Stimulated activated CD8-positive, alpha-beta memory T cell treated with anti-CD3 and anti-CD28 coated beads, Interleukin-7, amount 100 ng/mL, for 48 hours (primary cell): ENCODE measurements around the gene STAT5A.
"Not testable (repeated sequence)": the region's sequence is repeated elsewhere in the genome, so short reads cannot be mapped to it uniquely, and the experiment has no call there.

ENCODE experiments used
- DNase-seq, 2 donors: peaks; one replicate each; pipeline ENCODE4 v3.0.0-alpha.2; 2020; ENCODE audit warnings: low read depth in 1 of 2; ENCODE audit errors: extremely low read depth in 1 of 2

Gene STAT5A

DNA sequence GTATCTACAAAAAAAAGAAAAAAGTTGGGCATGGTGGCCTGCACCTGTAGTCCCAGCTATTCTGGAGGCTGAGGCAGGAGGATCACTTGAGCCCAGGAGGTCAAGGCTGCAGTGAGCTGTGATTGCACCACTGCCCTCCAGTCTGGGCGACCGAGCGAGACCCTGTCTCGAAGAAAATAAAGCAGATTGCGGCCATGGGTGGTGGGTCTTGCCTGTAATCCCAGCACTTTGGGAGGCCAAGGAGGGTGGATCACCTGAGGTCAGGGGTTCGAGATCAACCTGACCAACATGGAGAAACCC, 16.7 kb downstream of the STAT5A start:
- DNase-seq, result not testable (repeated sequence)

GRCh38 chr17:42305543-42306384, 17.5 kb downstream of the STAT5A start:
- DNase-seq, result no peak

GRCh38 chr17:42306385-42306667, 18.0 kb downstream of the STAT5A start:
- no peak for DNase-seq

DNA sequence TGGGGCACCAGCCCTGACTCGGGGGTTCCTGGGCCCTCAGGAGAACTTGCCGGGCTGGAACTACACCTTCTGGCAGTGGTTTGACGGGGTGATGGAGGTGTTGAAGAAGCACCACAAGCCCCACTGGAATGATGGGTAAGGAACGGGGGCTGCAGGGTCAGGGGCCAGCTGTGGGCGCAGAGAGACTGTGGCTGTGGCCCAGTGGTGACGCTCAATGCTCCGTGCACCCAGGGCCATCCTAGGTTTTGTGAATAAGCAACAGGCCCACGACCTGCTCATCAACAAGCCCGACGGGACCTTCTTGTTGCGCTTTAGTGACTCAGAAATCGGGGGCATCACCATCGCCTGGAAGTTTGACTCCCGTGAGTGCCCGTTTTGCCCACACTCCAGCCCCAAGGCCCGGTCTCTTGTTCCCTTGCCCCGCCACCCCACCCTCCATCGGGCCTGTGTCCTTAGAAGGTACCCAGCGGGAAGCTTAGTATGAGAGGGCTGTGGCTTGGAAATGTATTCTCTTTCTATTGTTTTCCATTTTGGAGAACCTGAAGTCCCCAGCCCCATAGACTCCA, 19.1 kb downstream of the STAT5A start:
- DNase-seq, result no peak

DNA sequence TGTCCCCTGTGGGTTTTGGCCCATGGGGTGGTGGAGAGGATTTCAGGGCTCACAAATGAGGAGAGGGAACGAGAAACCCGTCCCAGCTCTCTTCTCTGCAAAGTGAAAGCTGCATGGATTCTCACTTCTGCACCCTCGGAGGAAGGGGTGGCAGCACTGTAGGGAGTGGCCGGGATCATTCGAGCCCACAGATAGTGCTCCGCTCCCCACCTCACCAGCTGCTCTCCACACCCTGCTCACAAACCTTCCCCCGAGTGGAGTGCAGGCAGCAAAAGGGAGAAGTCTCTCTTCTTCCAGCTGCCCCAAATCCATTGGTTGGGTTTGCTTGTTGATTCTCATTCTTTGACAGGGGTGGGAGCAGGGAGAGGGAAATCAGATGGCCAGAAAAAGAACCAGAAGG, 20.1 kb downstream of the STAT5A start:
- DNase-seq, result no peak

DNA sequence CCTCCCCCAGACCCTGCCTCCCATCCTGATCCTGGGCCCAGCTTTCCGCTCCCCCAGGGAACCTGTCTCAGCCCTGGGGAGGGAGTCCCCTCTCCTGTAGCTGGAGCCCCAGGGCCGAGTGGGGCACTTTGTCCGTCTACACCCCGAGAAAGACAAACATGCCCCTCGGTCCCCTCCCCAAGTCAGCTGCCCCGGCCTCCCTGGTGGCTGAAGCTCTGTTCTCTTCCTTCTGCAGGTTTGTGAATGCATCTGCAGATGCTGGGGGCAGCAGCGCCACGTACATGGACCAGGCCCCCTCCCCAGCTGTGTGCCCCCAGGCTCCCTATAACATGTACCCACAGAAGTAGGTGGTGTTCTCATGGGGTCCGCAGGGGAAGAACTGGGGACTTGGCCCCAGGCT, 20.8 kb downstream of the STAT5A start:
- DNase-seq, result no peak

- DNase-seq, result no peak
Observed at GRCh38 chr17:42309986-42310786, 21.9 kb downstream of the STAT5A start.

- DNase-seq, result no peak
Observed at GRCh38 chr17:42310787-42311215, 22.5 kb downstream of the STAT5A start.

DNA sequence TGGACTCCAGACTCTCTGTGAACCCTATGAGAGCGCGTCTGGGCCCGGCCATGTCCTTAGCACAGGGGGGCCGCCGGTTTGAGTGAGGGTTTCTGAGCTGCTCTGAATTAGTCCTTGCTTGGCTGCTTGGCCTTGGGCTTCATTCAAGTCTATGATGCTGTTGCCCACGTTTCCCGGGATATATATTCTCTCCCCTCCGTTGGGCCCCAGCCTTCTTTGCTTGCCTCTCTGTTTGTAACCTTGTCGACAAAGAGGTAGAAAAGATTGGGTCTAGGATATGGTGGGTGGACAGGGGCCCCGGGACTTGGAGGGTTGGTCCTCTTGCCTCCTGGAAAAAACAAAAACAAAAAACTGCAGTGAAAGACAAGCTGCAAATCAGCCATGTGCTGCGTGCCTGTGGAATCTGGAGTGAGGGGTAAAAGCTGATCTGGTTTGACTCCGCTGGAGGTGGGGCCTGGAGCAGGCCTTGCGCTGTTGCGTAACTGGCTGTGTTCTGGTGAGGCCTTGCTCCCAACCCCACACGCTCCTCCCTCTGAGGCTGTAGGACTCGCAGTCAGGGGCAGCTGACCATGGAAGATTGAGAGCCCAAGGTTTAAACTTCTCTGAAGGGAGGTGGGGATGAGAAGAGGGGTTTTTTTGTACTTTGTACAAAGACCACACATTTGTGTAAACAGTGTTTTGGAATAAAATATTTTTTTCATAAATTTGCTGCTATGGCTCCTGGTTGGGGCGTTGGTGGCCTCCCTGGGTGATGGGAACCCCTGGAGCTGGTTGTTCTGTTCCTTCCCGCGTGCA, 23.1 kb downstream of the STAT5A start:
- DNase-seq, result no peak

DNA sequence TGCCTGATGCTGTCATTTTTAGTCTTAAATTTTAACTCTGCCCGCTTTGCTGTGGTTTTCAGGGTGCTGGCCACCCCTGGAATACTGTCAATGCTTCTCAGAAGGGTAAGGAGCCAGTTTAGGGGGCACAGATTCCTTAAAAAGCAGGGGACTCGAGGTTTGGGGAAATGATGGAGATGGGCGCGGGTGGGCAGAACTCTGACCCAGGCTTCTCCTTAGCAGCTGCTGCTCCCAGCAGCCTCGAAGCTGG, 23.7 kb downstream of the STAT5A start:
- DNase-seq, result no peak

GRCh38 chr17:42312285-42313130, 24.2 kb downstream of the STAT5A start:
- peak; percentile 65 to 75 for DNase-seq

DNA sequence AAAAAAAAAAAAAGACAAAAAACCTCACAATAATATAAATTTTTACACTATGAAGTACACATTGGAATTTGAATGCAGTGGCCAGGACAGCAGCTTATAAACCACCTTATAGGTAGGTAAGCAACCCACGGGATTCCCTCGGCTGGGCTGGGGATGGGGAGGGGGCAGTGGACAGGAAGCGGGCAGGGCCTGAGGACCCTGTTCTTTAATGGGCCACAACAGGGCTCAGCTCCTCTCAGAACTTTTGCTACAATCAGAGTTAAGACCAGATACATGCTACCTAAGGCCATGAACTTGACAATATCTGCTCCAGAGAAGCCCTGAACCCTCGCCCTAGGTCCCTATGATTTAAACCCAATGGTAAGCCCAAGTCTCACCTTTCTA, 25.1 kb downstream of the STAT5A start:
- DNase-seq, result no peak

- DNase-seq, result no peak
Observed at GRCh38 chr17:42313773-42314566, 25.7 kb downstream of the STAT5A start.

DNA sequence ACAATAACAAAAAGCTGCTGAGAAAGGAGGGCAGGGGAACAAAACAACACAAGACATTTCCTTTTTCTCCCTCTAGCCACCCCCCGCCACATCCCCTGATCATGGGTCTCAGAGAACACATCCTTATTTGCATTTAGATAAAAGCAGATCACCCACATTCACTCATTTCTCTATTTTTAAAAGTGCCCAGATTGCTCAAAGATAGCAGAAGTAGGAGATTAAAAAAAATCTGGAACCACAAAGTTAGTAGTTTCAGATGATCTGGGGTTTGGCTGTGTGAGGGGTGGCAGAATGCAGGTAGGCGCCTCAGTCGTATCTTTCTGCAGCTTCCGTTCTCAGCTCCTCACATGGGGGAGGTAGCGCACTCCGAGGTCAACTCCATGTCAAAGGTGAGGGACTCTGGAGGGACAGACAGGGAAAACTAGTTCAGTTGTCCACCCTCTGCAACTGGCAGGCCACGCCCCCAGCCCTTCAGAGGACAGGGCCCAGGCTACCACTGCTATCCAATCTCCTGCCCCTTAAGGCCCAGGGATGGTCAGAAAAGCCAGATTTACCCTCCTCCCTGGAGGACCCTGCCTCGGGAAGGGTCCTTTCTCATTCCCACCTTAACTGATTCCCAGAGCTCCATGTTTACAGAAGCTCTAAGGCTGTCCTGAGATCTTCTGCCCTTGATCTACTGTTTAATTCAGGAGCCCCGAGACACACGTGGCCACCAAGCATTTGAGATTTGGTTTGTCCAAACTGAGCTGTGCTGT, 27.3 kb downstream of the STAT5A start:
- no peak for DNase-seq

DNA sequence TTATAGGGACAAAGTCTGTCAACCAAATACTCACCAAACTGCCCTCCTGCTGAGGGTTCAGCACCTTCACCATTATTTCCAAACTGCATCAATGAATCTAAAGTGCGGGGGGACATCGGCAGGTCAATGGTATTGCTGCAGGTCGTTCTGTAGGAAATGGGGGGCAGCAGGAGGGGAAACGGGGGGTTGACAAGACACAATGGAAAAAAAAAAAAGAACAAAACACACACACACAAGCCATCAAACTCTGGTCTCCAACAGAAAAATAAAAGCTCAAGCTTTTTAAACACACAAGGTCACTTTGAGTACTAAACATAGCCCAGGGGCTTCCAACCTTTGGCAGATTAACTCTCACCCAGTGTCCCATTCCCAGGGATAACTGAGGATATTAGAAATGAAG, 28.5 kb downstream of the STAT5A start:
- no peak for DNase-seq

- DNase-seq, result no peak
Observed at GRCh38 chr17:42317266-42317845, 29.1 kb downstream of the STAT5A start.

GRCh38 chr17:42317967-42318366, 29.7 kb downstream of the STAT5A start:
- DNase-seq, result not testable (repeated sequence)

DNA sequence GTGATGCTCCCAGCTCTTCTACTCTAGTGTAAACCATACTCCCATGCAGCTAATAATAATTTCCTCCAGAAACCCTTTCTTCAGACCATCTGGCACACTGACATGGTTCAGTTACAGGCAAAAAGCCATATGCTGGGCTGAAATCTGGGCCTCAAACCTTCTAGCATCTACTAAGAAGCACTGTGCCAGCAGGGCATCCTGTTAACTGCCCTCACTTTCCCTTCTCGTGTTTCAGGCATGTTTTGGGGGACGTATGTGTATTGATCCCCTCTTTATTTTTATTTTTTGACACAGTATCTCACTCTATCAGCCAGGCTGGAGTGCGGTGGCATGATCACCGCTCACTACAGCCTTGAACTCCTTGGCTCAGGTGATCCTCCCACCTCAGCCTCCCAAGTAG, 33.3 kb downstream of the STAT5A start:
- no peak for DNase-seq
